Mononuclear cell (primary cell): ENCODE measurements around the gene TXLNB. TPM values are rescaled to one million over a fixed set of nuclear protein-coding genes. Genes with fewer than 3 reads are reported as not detected.

Experiments used
- H3K27me3 ChIP-seq: 2 replicates; pipeline ENCODE4 v1.6.0; 2011; ENCODE audit warnings: low read length, control low read depth; ENCODE audit not compliant: insufficient read depth
- H3K4me1 ChIP-seq: 2 replicates; pipeline ENCODE4 v1.5.1; 2011; ENCODE audit warnings: mild to moderate bottlenecking, low read length, control low read depth; ENCODE audit not compliant: insufficient read depth
- H3K4me3 ChIP-seq: 2 replicates; pipeline ENCODE4 v1.5.1; 2011; ENCODE audit warnings: mild to moderate bottlenecking, low read length, moderate library complexity
- H3K9me3 ChIP-seq: 2 replicates; pipeline ENCODE4 v1.5.1; 2011; ENCODE audit warnings: low read depth, mild to moderate bottlenecking, control low read depth, low read length
- total RNA-seq: library from RNA; depleted of rRNA; stranded (reverse); fragments of >200 nt; gene quantifications from one replicate; pipeline ENCODE4 v1.2.3, GENCODE V29; 2012

The TXLNB gene
- total RNA-seq, 1 donor, result 0.52 TPM

- no peaks in the 10 kb centered on the region for H3K9me3 ChIP-seq
- no peaks in the 10 kb centered on the region for H3K27me3 ChIP-seq
- H3K4me3 ChIP-seq, result no peak overlapping the region
- H3K4me1 ChIP-seq, result peaks cover 6% of the 10 kb centered on the region
These were observed 26.1 kb downstream of the TXLNB start for GRCh38 chr6:139265512-139266190.

- Histone ChIP-seq H3K4me3 (no peak overlapping the region), H3K4me1 (peaks cover 6% of the 10 kb centered on the region), H3K27me3 (no peaks in the 10 kb centered on the region), H3K9me3 (no peaks in the 10 kb centered on the region)
These were observed 29.1 kb downstream of the TXLNB start for GRCh38 chr6:139262519-139263300.

GRCh38 chr6:139257821-139258398, 33.9 kb downstream of the TXLNB start:
- Histone ChIP-seq H3K4me1 (peaks cover 6% of the 10 kb centered on the region), H3K9me3 (no peaks in the 10 kb centered on the region), H3K27me3 (no peaks in the 10 kb centered on the region), H3K4me3 (no peak overlapping the region)

- H3K4me3 ChIP-seq, result no peak overlapping the region
- no peaks in the 10 kb centered on the region for H3K4me1 ChIP-seq
- H3K27me3 ChIP-seq, result no peaks in the 10 kb centered on the region
These were observed 34.5 kb downstream of the TXLNB start for GRCh38 chr6:139257291-139257690.

GRCh38 chr6:139256087-139256486, 35.7 kb downstream of the TXLNB start:
- H3K27me3 ChIP-seq, result no peaks in the 10 kb centered on the region
- no peaks in the 10 kb centered on the region for H3K9me3 ChIP-seq
- H3K4me3 ChIP-seq, result no peak overlapping the region
- H3K4me1 ChIP-seq, result peaks cover 7% of the 10 kb centered on the region

More at GRCh38 chr6:139257291-139257690, 34.5 kb downstream of the TXLNB start:
- H3K9me3 ChIP-seq, result no peaks in the 10 kb centered on the region

GRCh38 chr6:139254196-139254595, 37.6 kb downstream of the TXLNB start:
- Histone ChIP-seq H3K4me3 (no peak overlapping the region), H3K27me3 (no peaks in the 10 kb centered on the region), H3K9me3 (no peaks in the 10 kb centered on the region), H3K4me1 (peaks cover 17% of the 10 kb centered on the region)

- peaks cover 17% of the 10 kb centered on the region for H3K4me1 ChIP-seq
- no peak overlapping the region for H3K4me3 ChIP-seq
- H3K9me3 ChIP-seq, result no peaks in the 10 kb centered on the region
- H3K27me3 ChIP-seq, result no peaks in the 10 kb centered on the region
These were observed 38.1 kb downstream of the TXLNB start for GRCh38 chr6:139253656-139254055.

GRCh38 chr6:139251691-139252390, 40.0 kb downstream of the TXLNB start:
- no peaks in the 10 kb centered on the region for H3K9me3 ChIP-seq
- H3K4me3 ChIP-seq, result no peak overlapping the region
- H3K4me1 ChIP-seq, result peaks cover 17% of the 10 kb centered on the region
- H3K27me3 ChIP-seq, result no peaks in the 10 kb centered on the region

- no peaks in the 10 kb centered on the region for H3K9me3 ChIP-seq
- H3K4me1 ChIP-seq, result peaks cover 17% of the 10 kb centered on the region
- H3K4me3 ChIP-seq, result no peak overlapping the region
- no peaks in the 10 kb centered on the region for H3K27me3 ChIP-seq
These were observed 40.6 kb downstream of the TXLNB start for GRCh38 chr6:139251045-139251690.

GRCh38 chr6:139250296-139251044, 41.3 kb downstream of the TXLNB start:
- no peaks in the 10 kb centered on the region for H3K9me3 ChIP-seq
- H3K4me3 ChIP-seq, result no peak overlapping the region
- H3K4me1 ChIP-seq, result peaks cover 17% of the 10 kb centered on the region
- H3K27me3 ChIP-seq, result no peaks in the 10 kb centered on the region

- Histone ChIP-seq H3K4me1 (peaks cover 17% of the 10 kb centered on the region), H3K9me3 (no peaks in the 10 kb centered on the region)
These were observed 42.4 kb downstream of the TXLNB start for GRCh38 chr6:139249395-139249794.

GRCh38 chr6:139248911-139249310, 42.9 kb downstream of the TXLNB start:
- Histone ChIP-seq H3K4me1 (peaks cover 17% of the 10 kb centered on the region), H3K27me3 (no peaks in the 10 kb centered on the region), H3K9me3 (no peaks in the 10 kb centered on the region), H3K4me3 (no peak overlapping the region)

More at GRCh38 chr6:139249395-139249794, 42.4 kb downstream of the TXLNB start:
- Histone ChIP-seq H3K27me3 (no peaks in the 10 kb centered on the region), H3K4me3 (no peak overlapping the region)

GRCh38 chr6:139247618-139248017, 44.2 kb downstream of the TXLNB start:
- no peaks in the 10 kb centered on the region for H3K9me3 ChIP-seq

GRCh38 chr6:139243536-139243935, 48.3 kb downstream of the TXLNB start:
- H3K4me1 ChIP-seq, result no peaks in the 10 kb centered on the region

More at GRCh38 chr6:139247618-139248017, 44.2 kb downstream of the TXLNB start:
- Histone ChIP-seq H3K4me1 (peaks cover 17% of the 10 kb centered on the region), H3K27me3 (no peaks in the 10 kb centered on the region), H3K4me3 (no peak overlapping the region)

More at GRCh38 chr6:139243536-139243935, 48.3 kb downstream of the TXLNB start:
- Histone ChIP-seq H3K4me3 (no peak overlapping the region), H3K27me3 (no peaks in the 10 kb centered on the region), H3K9me3 (no peaks in the 10 kb centered on the region)
